Heart left ventricle (tissue), 16 donors: ENCODE data around the gene SYK. TPM values are rescaled to one million over a fixed set of nuclear protein-coding genes. Genes with fewer than 3 reads are reported as not detected.

Source experiments
- ATAC-seq, 4 donors: fragments of 200-7000 bp; cut with Tn5 transposase; one replicate each; pipeline ENCODE4 v1.9.1; 2020 to 2022; ENCODE audit warnings: moderate library complexity in 4 of 4, mild to moderate bottlenecking in 3 of 4, moderate number of reproducible peaks in 1 of 4
- DNase-seq, 5 donors: peaks; one replicate each; pipeline ENCODE4 v3.0.0-alpha.2; 2020
- H3K27ac ChIP-seq, 12 donors: fragments of 200-600 bp; sonication (generic) in 4 of 12; one replicate each; pipeline versions ENCODE4 v1.5.0 to v1.8.0; 2016 to 2022; ENCODE audit warnings: mild to moderate bottlenecking in 2 of 12
- H3K27me3 ChIP-seq, 9 donors: fragments of 200-600 bp; sonication (generic) in 2 of 9; one replicate each; pipeline versions ENCODE4 v1.5.1 to v1.8.0; 2016 to 2022; ENCODE audit warnings: mild to moderate bottlenecking in 3 of 9
- H3K36me3 ChIP-seq, 9 donors: fragments of 200-600 bp; sonication (generic) in 2 of 9; one replicate each; pipeline versions ENCODE4 v1.5.0 to v1.8.0; 2018 to 2022; ENCODE audit warnings: mild to moderate bottlenecking in 2 of 9
- H3K4me1 ChIP-seq, 12 donors: fragments of 200-600 bp; sonication (generic) in 4 of 12; one replicate each; pipeline versions ENCODE4 v1.5.0 to v1.8.0; 2016 to 2022; ENCODE audit warnings: mild to moderate bottlenecking in 3 of 12
- H3K4me3 ChIP-seq, 12 donors: fragments of 200-600 bp; sonication (generic) in 4 of 12; one replicate each; pipeline versions ENCODE4 v1.5.0 to v1.8.0; 2017 to 2022; ENCODE audit warnings: mild to moderate bottlenecking in 9 of 12, moderate library complexity in 4 of 12
- H3K9me3 ChIP-seq, 12 donors: fragments of 200-600 bp; sonication (generic) in 4 of 12; one replicate each; pipeline versions ENCODE4 v1.5.0 to v1.8.0; 2016 to 2022; ENCODE audit warnings: mild to moderate bottlenecking in 1 of 12
- POLR2A ChIP-seq, 2 donors: fragments of 450-650 bp; IDR thresholded peaks; one replicate each; pipeline ENCODE4 v1.6.1; 2017; ENCODE audit warnings: antibody characterized with exemption in 2 of 2, mild to moderate bottlenecking in 2 of 2, moderate library complexity in 2 of 2
- WGBS, 4 donors: extraction: QIAGEN DNeasy Blood & Tissue Kit in 2 of 4; methylation state at CpG; one replicate each; pipeline versions ENCODE4 v1.1.5 to v1.1.7; 2013 to 2018; 5-methylcytosine and 5-hydroxymethylcytosine counted together
- intact Hi-C, 10 donors: fragments of 100-400 bp; cut with DNase I; formaldehyde crosslinking; loops; one replicate each; pipeline versions ENCODE4 v1.11.1 to v1.14.2; 2022
- polyA plus RNA-seq, 2 donors: library from polyadenylated mRNA; stranded (reverse); fragments of 200-250 nt; gene quantifications; one replicate each; pipeline ENCODE4 v1.2.3, GENCODE V29; 2013
- total RNA-seq, 9 donors: library from RNA; depleted of rRNA in 2 of 9; stranded (reverse); fragments of >200 nt in 2 of 9; fragmentation: NEBNext Ultra II Directional in 3 of 9; extraction: Animal tissue kit (Norgen Biotek cat#: 25700) in 3 of 9; gene quantifications; one replicate each; pipeline versions ENCODE4 v1.1.0 to v1.2.4, GENCODE V29; 2016 to 2023
- TF ChIP-seq, protein P1 (sequence below), 12 donors: fragments of 200-600 bp; sonication (generic) in 4 of 12; IDR thresholded peaks; one replicate each; pipeline versions ENCODE4 v1.5.0 to v1.8.0; 2018 to 2022; ENCODE audit warnings: antibody characterized with exemption in 12 of 12, mild to moderate bottlenecking in 5 of 12
- donor health status: ischemic (EF 13 %, LVEDD 7.1; RV severe dilation, severe dysfunction).
- donor health status: healthy with polysubstance abuse.
- donor health status: DM: no; HTN: yes; CAD: no.
- donor health status: DM: no; HTN: no; CAD: no.
- donor health status: ischemic (EF 25% LVEDD 6.9; RV normal size, moderate dysfunction).
- donor health status: ischemic (EF 25% LVEDD 5.7; RV mildly dilated, moderate dysfunction).
- donor health status: healthy.
- donor health status: DM: yes; HTN: yes; CAD: no.
- donor health status: ischemic (EF 35%, LVEDD 5.7; RV mildly dilated, moderate dysfunction).
- donor health status: nonischemic (EF 11% LVEDD 7.7; RV severe dilation, severe dysfunction).
- donor health status: DM: yes; HTN: yes; CAD: no.
- donor health status: PGD.
- donor health status: ischemic (EF 29% LVEDD 5.4; RV normal size, mild dysfunction).
- donor health status: nonischemic (EF 23%, LVEDD 6.1; RV moderate dilation, normal function).

SYK gene
- total and polyA plus RNA-seq, 11 donors, result 0.53 to 41.3 (median 2.4) TPM

GRCh38 chr9:90808890-90809685 lies 7.5 kb downstream of the SYK start:
- Histone ChIP-seq H3K36me3 (no peaks in the 10 kb centered on the region), H3K9me3 (no peaks in the 10 kb centered on the region), H3K27me3 (peaks cover 0 to 34% (median 0%) of the 10 kb centered on the region in 9 donors), H3K4me3 (no peak overlapping the region), H3K27ac (peak overlapping the region in 1 of 12 donors; percentile 60), H3K4me1 (peaks cover 0 to 58% (median 0%) of the 10 kb centered on the region in 12 donors)
- peak in 3 of 4 donors; percentile 71 to 82 (median 81) for ATAC-seq
- intact Hi-C loops, result no loop called here
- peak in 1 of 5 donors; percentile 38 for DNase-seq
- 79 to 92% (median 83%) methylated on average over 8 of the region's 8 CpGs for WGBS, 4 donors
- TF ChIP-seq, protein P1, sequence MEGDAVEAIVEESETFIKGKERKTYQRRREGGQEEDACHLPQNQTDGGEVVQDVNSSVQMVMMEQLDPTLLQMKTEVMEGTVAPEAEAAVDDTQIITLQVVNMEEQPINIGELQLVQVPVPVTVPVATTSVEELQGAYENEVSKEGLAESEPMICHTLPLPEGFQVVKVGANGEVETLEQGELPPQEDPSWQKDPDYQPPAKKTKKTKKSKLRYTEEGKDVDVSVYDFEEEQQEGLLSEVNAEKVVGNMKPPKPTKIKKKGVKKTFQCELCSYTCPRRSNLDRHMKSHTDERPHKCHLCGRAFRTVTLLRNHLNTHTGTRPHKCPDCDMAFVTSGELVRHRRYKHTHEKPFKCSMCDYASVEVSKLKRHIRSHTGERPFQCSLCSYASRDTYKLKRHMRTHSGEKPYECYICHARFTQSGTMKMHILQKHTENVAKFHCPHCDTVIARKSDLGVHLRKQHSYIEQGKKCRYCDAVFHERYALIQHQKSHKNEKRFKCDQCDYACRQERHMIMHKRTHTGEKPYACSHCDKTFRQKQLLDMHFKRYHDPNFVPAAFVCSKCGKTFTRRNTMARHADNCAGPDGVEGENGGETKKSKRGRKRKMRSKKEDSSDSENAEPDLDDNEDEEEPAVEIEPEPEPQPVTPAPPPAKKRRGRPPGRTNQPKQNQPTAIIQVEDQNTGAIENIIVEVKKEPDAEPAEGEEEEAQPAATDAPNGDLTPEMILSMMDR (IDR thresholded peaks at IDR 0.05), result no peak
- no peak for TF ChIP-seq POLR2A (IDR thresholded peaks at IDR 0.05)

- peaks cover 0 to 59% (median 0%) of the 10 kb centered on the region in 12 donors for H3K4me1 ChIP-seq
- peaks cover 0 to 26% (median 0%) of the 10 kb centered on the region in 9 donors for H3K27me3 ChIP-seq
- no peak overlapping the region for H3K27ac ChIP-seq
- no peaks in the 10 kb centered on the region for H3K36me3 ChIP-seq
- DNase-seq (no peak), ATAC-seq (no peak)
- no peak overlapping the region for H3K4me3 ChIP-seq
- WGBS, 4 donors, result 66 to 77% (median 74%) methylated on average over 4 of the region's 4 CpGs
- TF ChIP-seq POLR2A (IDR thresholded peaks at IDR 0.05), result no peak
- TF ChIP-seq, protein P1 (IDR thresholded peaks at IDR 0.05), result no peak
- no peaks in the 10 kb centered on the region for H3K9me3 ChIP-seq
- intact Hi-C loops, result no loop called here
These were observed 9.1 kb downstream of the SYK start for GRCh38 chr9:90810691-90811090.

DNA sequence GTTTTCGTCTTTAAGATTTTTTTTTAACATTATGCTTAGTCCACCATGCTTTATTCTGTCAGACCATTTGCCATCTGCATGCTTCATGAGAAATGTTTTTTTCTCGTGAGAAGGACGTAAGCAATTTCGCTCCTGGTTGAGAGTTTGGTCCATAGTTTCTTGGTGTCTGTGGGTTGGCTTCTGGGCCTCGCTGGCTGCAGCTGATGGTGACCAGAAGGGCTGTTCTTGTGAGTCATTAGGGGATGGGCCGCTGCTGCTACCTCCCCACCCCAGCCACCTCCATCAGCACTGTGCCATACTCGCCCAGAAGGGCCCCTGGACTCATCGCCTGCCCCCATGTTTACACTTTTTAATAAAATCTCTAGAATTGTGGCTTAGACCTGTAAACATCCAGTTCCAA lies 11.4 kb downstream of the SYK start:
- Histone ChIP-seq H3K9me3 (no peaks in the 10 kb centered on the region), H3K27me3 (peaks cover 0 to 16% (median 0%) of the 10 kb centered on the region in 9 donors), H3K4me3 (no peak overlapping the region), H3K4me1 (peaks cover 0 to 44% (median 0%) of the 10 kb centered on the region in 12 donors), H3K36me3 (no peaks in the 10 kb centered on the region), H3K27ac (no peak overlapping the region)
- DNase-seq (no peak), ATAC-seq (no peak)
- intact Hi-C loops, result no loop called here
- TF ChIP-seq POLR2A (IDR thresholded peaks at IDR 0.05), result no peak
- TF ChIP-seq, protein P1 (IDR thresholded peaks at IDR 0.05), result no peak
- WGBS, 4 donors, result 85 to 92% (median 89%) methylated on average over 8 of the region's 8 CpGs

DNA sequence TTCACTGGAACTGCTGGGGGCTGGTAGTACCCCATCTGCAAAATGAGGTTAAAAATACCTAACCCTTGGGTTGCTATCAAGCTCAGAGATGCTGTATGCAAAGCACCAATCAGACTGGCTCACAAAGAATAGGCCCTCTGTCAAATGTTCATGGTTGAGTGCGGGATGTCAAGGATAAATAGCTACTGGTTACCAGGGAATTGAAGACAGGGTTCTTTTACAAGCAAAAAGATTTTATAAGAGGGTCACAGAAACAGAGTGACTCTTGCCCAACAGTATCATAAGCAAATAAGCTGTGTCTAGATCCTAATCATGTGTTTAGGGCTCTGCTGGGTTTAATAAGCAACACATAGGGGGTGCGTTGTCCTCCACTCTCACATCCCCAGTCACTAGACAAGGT lies 11.9 kb downstream of the SYK start:
- no peak for DNase-seq
- ATAC-seq, result no peak
- intact Hi-C loops, result no loop called here

More for the DNA sequence above, 11.9 kb downstream of the SYK start:
- TF ChIP-seq, protein P1 (IDR thresholded peaks at IDR 0.05), result no peak
- no peak for TF ChIP-seq POLR2A (IDR thresholded peaks at IDR 0.05)
- WGBS, 4 donors, result 70 to 97% (median 94%) methylated on average over 2 of the region's 2 CpGs
- Histone ChIP-seq H3K36me3 (no peaks in the 10 kb centered on the region), H3K9me3 (no peaks in the 10 kb centered on the region), H3K4me3 (no peak overlapping the region), H3K4me1 (peaks cover 0 to 40% (median 0%) of the 10 kb centered on the region in 12 donors), H3K27me3 (peaks cover 0 to 15% (median 0%) of the 10 kb centered on the region in 9 donors), H3K27ac (no peak overlapping the region)
